Neural crest cell (in vitro differentiated cells): Measurements from ENCODE around the gene PRPSAP1. TPM values are rescaled to one million over a fixed set of nuclear protein-coding genes. Genes with fewer than 3 reads are reported as not detected.

Experiments
- DNase-seq: peaks from one replicate; pipeline ENCODE4 v3.0.0; 2021; ENCODE audit warnings: low read depth, mixed read lengths, low spot score
- H3K27ac Mint-ChIP-seq: one replicate; pipeline ENCODE4 v1.8.0; 2021; ENCODE audit warnings: mild to moderate bottlenecking, mixed read lengths; ENCODE audit not compliant: unreplicated experiment
- H3K27me3 Mint-ChIP-seq: 2 replicates; pipeline ENCODE4 v1.8.0; 2021; ENCODE audit warnings: low read depth, mild to moderate bottlenecking, mixed read lengths
- H3K36me3 Mint-ChIP-seq: 2 replicates; pipeline ENCODE4 v1.8.0; 2021; ENCODE audit warnings: low read depth, mild to moderate bottlenecking, mixed read lengths
- H3K4me1 Mint-ChIP-seq: 2 replicates; pipeline ENCODE4 v1.8.0; 2021; ENCODE audit warnings: mixed read lengths
- H3K4me3 Mint-ChIP-seq: one replicate; pipeline ENCODE4 v1.8.0; 2021; ENCODE audit warnings: mild to moderate bottlenecking, mixed read lengths
- H3K9me3 Mint-ChIP-seq: 2 replicates; pipeline ENCODE4 v1.8.0; 2021; ENCODE audit warnings: mixed read lengths
- total RNA-seq: library from RNA; stranded (reverse); gene quantifications from 2 replicates; pipeline ENCODE4 v1.2.1, GENCODE V29; 2021
- TF ChIP-seq, protein P1 (sequence below): fragments of 200-600 bp; sonication (generic); conservative IDR thresholded peaks from 2 replicates; pipeline ENCODE4 v1.5.0; 2021; ENCODE audit warnings: antibody characterized with exemption, mild to moderate bottlenecking

Gene PRPSAP1
- total RNA-seq, 1 donor from 2014 or later = 73.6 TPM

DNA sequence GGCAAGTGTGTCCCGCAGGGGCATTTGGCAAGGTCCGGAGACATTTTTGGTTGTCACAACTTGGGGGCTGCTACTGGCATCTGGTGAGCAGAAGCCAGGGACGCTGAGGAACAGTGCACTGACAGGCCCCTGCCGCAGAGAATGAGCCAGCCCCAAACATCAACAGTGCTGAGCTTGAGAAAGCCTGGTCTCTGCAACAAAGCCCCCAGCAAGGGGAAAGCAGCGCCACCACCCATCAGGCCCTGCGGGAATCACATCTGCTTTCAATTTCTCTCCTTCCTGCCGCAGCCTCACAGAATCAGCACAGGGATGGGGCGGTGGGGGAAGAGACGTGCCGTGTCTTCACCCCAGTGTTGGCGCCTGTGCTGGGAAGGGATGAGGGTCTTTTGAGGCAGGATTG, 14.8 kb upstream of the PRPSAP1 start:
- no peak overlapping the region for H3K27ac Mint-ChIP-seq
- no peaks in the 10 kb centered on the region for H3K27me3 Mint-ChIP-seq
- no peaks in the 10 kb centered on the region for H3K9me3 Mint-ChIP-seq
- DNase-seq = no peak
- TF ChIP-seq, protein P1, sequence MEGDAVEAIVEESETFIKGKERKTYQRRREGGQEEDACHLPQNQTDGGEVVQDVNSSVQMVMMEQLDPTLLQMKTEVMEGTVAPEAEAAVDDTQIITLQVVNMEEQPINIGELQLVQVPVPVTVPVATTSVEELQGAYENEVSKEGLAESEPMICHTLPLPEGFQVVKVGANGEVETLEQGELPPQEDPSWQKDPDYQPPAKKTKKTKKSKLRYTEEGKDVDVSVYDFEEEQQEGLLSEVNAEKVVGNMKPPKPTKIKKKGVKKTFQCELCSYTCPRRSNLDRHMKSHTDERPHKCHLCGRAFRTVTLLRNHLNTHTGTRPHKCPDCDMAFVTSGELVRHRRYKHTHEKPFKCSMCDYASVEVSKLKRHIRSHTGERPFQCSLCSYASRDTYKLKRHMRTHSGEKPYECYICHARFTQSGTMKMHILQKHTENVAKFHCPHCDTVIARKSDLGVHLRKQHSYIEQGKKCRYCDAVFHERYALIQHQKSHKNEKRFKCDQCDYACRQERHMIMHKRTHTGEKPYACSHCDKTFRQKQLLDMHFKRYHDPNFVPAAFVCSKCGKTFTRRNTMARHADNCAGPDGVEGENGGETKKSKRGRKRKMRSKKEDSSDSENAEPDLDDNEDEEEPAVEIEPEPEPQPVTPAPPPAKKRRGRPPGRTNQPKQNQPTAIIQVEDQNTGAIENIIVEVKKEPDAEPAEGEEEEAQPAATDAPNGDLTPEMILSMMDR = no peak
- no peak overlapping the region for H3K4me3 Mint-ChIP-seq
- H3K4me1 Mint-ChIP-seq = peaks cover 39% of the 10 kb centered on the region
- H3K36me3 Mint-ChIP-seq = no peaks in the 10 kb centered on the region

DNA sequence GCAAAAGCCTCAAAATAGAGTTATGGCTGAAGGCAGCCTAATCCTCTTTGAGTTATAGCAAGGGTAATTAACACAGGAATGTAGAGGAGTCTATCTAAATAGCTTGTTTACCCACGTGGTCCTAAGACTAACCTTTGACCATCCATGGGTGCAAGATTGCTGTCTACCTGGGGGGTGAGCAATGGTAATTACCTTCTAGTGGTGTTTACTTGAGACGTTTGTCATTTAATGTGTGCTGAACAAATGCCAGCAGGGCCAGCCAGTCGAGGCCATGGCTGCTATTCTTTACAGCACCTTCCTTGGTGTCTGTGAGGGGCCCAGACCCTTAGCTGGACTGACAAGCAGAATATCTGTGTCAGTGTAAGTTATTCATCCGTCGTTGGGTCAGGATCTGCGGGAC, 13.9 kb upstream of the PRPSAP1 start:
- H3K27ac Mint-ChIP-seq = no peak overlapping the region
- TF ChIP-seq, protein P1 = no peak
- DNase-seq = no peak
- H3K27me3 Mint-ChIP-seq = no peaks in the 10 kb centered on the region
- H3K4me1 Mint-ChIP-seq = peaks cover 36% of the 10 kb centered on the region
- H3K36me3 Mint-ChIP-seq = no peaks in the 10 kb centered on the region
- H3K4me3 Mint-ChIP-seq = no peak overlapping the region
- H3K9me3 Mint-ChIP-seq = no peaks in the 10 kb centered on the region

DNA sequence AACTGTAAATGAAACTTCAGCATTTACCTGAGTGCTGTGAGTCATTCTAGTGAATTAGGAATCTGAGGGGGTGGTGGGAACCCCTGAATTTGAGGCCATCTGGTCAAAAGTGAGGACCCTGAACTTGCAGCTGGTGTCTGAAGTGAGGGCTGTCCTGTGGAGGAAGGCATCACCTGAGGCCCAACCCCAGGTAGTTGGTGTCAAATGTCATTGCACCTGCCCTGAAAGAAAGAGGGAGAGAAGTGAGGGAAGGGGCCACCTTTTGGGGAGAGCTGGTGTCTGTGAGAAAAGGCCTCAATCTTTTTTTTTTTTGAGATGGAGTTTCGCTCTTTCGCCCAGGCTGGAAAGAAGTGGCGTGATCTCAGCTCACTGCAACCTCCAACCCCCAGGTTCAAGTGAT, 12.5 kb upstream of the PRPSAP1 start:
- H3K36me3 Mint-ChIP-seq = no peaks in the 10 kb centered on the region
- TF ChIP-seq, protein P1 = no peak
- peaks cover 42% of the 10 kb centered on the region for H3K4me1 Mint-ChIP-seq
- no peaks in the 10 kb centered on the region for H3K9me3 Mint-ChIP-seq
- no peak overlapping the region for H3K27ac Mint-ChIP-seq
- H3K27me3 Mint-ChIP-seq = no peaks in the 10 kb centered on the region
- H3K4me3 Mint-ChIP-seq = no peak overlapping the region
- DNase-seq = no peak

DNA sequence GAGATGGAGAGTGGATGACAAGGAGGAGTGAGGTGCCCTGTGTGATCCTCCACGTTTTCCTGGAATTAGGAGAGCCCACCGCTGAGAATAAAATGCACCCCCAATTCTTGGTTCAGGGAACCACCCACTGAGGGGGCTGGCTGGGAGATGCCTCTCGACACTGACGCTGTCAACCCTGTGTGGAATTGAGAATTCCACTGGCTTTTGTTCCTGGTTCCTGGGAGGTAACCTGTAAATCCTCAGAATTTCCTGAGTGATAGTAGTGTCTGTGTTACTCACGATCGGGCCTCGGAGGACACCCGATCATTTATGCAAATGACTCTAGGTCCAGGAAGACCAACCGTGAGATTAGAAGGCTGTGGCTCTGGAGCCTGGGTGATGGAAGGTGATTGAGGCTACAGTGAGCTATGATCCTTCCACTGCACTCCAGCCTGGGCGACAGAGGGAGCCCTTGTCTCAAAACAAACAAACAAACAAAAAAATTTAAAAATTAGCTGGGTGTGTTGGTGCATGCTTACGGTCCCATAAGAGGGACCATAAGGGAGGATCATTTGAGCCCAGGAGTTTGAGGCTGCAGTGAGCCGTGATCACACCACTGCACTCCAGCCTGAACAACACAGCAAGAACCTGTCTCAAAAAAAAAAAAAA, 11.7 kb upstream of the PRPSAP1 start:
- TF ChIP-seq, protein P1 = no peak
- H3K4me1 Mint-ChIP-seq = peaks cover 42% of the 10 kb centered on the region
- H3K9me3 Mint-ChIP-seq = no peaks in the 10 kb centered on the region
- H3K27ac Mint-ChIP-seq = peak overlapping the region; percentile 67
- no peak for DNase-seq
- no peaks in the 10 kb centered on the region for H3K36me3 Mint-ChIP-seq
- no peaks in the 10 kb centered on the region for H3K27me3 Mint-ChIP-seq
- H3K4me3 Mint-ChIP-seq = no peak overlapping the region

DNA sequence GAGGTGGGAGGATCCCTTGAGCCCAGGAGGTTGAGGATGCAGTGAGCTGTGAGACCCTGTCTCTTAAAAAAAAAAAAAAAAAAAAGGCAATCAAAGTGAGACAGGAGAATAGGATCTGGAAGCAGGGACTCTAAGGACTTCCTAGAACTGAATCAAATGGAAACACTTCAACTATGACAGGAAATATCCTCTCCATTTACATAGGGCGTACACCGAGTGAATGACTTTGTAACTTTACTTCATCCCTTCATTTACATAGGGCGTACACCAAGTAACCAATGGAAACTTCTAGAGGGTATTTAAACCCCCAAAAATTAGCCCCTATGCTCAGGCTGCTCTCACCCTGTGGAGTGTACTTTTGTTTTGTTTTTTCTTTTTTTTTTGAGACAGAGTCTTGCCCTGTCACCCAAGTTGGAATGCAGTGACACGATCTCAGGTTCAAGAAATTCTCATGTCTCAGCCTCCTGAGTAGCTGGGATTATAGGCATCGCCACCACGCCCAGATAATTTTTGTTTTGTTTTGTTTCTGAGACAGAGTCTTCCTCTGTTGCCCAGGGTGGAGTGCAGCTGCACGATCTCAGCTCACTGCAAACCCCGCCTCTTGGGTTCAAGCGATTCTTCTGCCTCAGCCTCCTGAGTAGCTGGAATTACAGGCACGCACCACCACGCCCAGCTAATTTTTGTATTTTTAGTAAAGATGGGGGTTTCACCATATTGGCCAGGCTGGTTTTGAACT, 9.6 kb upstream of the PRPSAP1 start:
- Mint-ChIP-seq H3K4me1 (peaks cover 34% of the 10 kb centered on the region), H3K9me3 (no peaks in the 10 kb centered on the region), H3K27me3 (no peaks in the 10 kb centered on the region), H3K27ac (no peak overlapping the region), H3K4me3 (no peak overlapping the region), H3K36me3 (no peaks in the 10 kb centered on the region)
- no peak for DNase-seq
- TF ChIP-seq, protein P1 = no peak
